OCI-M1 (cell line): ENCODE results near the gene TMC1.

Experiments used
- DNase-seq: peaks from one replicate; lab custom pipeline; 2025; lab: John Stamatoyannopoulos, UW

TMC1 gene

GRCh38 chr9:72575666-72576065 is 54.3 kb downstream of the TMC1 start:
- no peak for DNase-seq

- DNase-seq = no peak
Measured at GRCh38 chr9:72576087-72576486, 54.7 kb downstream of the TMC1 start.

- DNase-seq = peak; percentile 45
Measured at GRCh38 chr9:72577212-72577753, 55.9 kb downstream of the TMC1 start.

- peak; percentile 39 for DNase-seq
Measured at GRCh38 chr9:72579190-72579589, 57.8 kb downstream of the TMC1 start.

GRCh38 chr9:72579880-72580550 is 58.6 kb downstream of the TMC1 start:
- peak; percentile 85 for DNase-seq

- DNase-seq = no peak
Measured at GRCh38 chr9:72581694-72582093, 60.3 kb downstream of the TMC1 start.

GRCh38 chr9:72583370-72583769 is 62.0 kb downstream of the TMC1 start:
- DNase-seq = no peak

GRCh38 chr9:72586388-72587130 is 65.2 kb downstream of the TMC1 start:
- DNase-seq = peak; percentile 88

GRCh38 chr9:72588336-72588735 is 66.9 kb downstream of the TMC1 start:
- DNase-seq = no peak

- peak; percentile 51 for DNase-seq
Measured at GRCh38 chr9:72589667-72590521, 68.5 kb downstream of the TMC1 start.

- DNase-seq = no peak
Measured at GRCh38 chr9:72590824-72591223, 69.4 kb downstream of the TMC1 start.

GRCh38 chr9:72592502-72593403 is 71.3 kb downstream of the TMC1 start:
- DNase-seq = peak; percentile 83

GRCh38 chr9:72596451-72597180 is 75.2 kb downstream of the TMC1 start:
- peak; percentile 25 for DNase-seq

GRCh38 chr9:72597181-72597517 is 75.7 kb downstream of the TMC1 start:
- no peak for DNase-seq

- DNase-seq = no peak
Measured at GRCh38 chr9:72597601-72598000, 76.2 kb downstream of the TMC1 start.

- DNase-seq = no peak
Measured at GRCh38 chr9:72598639-72599038, 77.2 kb downstream of the TMC1 start.

GRCh38 chr9:72599874-72600534 is 78.6 kb downstream of the TMC1 start:
- no peak for DNase-seq

- DNase-seq = no peak
Measured at GRCh38 chr9:72600671-72601070, 79.3 kb downstream of the TMC1 start.

- peak; percentile 18 for DNase-seq
Measured at GRCh38 chr9:72601615-72602014, 80.2 kb downstream of the TMC1 start.

GRCh38 chr9:72612449-72612848 is 91.0 kb downstream of the TMC1 start:
- no peak for DNase-seq
